PFSK-1 (cell line): ENCODE results near the gene EGFL7.

Experiments used
- POLR2AphosphoS5 ChIP-seq: IDR thresholded peaks from 2 replicates; pipeline ENCODE4 v1.6.1; 2012; ENCODE audit warnings: low read depth, mild to moderate bottlenecking, control low read depth, low read length, moderate library complexity
- REST ChIP-seq, 2 experiments: IDR thresholded peaks; 2 replicates each; pipeline versions ENCODE4 v1.6.1 to v1.8.0; 2011 to 2012; ENCODE audit warnings: low read depth in 2 of 2, low read length in 2 of 2, control low read depth in 1 of 2, inconsistent platforms in 1 of 2, mild to moderate bottlenecking in 1 of 2, moderate library complexity in 1 of 2; ENCODE audit not compliant: insufficient read depth in 1 of 2
- SIN3A ChIP-seq: IDR thresholded peaks from 2 replicates; pipeline ENCODE4 v1.6.1; 2012; ENCODE audit warnings: mild to moderate bottlenecking, low read length, moderate library complexity, borderline replicate concordance; ENCODE audit not compliant: insufficient read depth
- TAF1 ChIP-seq: IDR thresholded peaks from 2 replicates; pipeline ENCODE4 v1.6.1; 2012; ENCODE audit warnings: low read length, control low read depth, borderline replicate concordance; ENCODE audit not compliant: insufficient read depth

DNA sequence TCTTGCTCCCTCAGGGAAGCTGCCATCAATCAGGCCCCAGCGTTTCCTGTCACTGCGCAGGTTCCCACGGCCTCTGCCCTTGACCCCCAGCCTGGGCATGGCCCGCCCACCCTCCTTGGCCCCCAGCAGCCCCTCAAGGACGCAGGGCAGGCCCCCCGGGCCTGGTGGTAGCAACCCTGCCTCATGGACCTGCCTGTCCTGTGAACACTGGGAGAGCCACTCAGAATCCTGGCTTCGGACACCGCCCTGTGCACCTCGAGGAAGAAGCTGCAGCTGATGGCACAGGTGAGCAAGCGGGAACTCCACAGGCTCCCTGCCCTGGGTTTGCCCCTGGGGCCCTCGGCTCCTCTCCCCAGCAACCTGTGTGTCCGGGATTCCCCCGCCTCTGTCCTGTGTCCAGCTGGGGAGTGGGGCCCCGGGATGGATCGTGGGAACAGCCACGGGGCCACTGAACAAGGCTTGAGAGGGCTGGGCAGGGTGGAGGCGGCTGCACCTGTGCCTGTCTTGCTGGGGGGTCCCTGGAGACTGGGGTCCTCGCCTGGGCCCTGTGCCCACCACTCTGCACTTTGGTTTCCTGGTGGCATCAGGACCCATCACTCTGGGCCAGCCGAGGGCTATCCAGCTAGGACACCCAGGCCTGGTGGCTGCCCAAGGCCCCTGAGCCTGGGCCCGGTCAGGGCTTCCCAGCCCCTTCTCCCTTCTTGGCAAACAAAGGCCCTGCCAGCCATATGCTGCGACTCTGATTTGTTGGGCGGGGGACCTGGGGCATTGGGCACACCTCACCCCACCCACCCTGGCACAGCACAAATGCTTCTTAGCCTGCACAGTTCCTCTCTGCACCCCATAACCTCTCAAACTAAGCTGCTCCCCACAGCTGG, 33.5 kb upstream of the EGFL7 start:
- TF ChIP-seq POLR2AphosphoS5 (no peak), TAF1 (no peak), REST (IDR thresholded peaks at IDR 0.05; ENCODE audit: insufficient read depth in 1 of 2, low read depth in 2 of 2, low read length in 2 of 2) (no peak), SIN3A (no peak)
